NCI-H2196 treated with DMSO at 0.1 percent for 48 hours (cell line): ENCODE measurements around the gene IRAK3.
"Not testable (repeated sequence)": the region's sequence is repeated elsewhere in the genome, so short reads cannot be mapped to it uniquely, and the experiment has no call there.

Source experiments
- DNase-seq: peaks from one replicate; lab custom pipeline; 2025; ENCODE audit not compliant: unreplicated experiment; lab: John Stamatoyannopoulos, UW

Gene IRAK3

GRCh38 chr12:66213011-66213410 is 24.0 kb downstream of the IRAK3 start:
- not testable (repeated sequence) for DNase-seq

- DNase-seq, result no peak
These were observed 28.4 kb downstream of the IRAK3 start for GRCh38 chr12:66217342-66217917.

- no peak for DNase-seq
These were observed 39.4 kb downstream of the IRAK3 start for GRCh38 chr12:66228462-66228861.

GRCh38 chr12:66232263-66232662 is 43.2 kb downstream of the IRAK3 start:
- DNase-seq, result peak; percentile 10

- DNase-seq, result not testable (repeated sequence)
These were observed 45.2 kb downstream of the IRAK3 start for GRCh38 chr12:66234037-66234693.

GRCh38 chr12:66234773-66235625 is 46.0 kb downstream of the IRAK3 start:
- DNase-seq, result not testable (repeated sequence)

GRCh38 chr12:66235626-66236281 is 46.7 kb downstream of the IRAK3 start:
- DNase-seq, result no peak

GRCh38 chr12:66236282-66236675 is 47.3 kb downstream of the IRAK3 start:
- DNase-seq, result not testable (repeated sequence)

GRCh38 chr12:66236969-66237368 is 48.0 kb downstream of the IRAK3 start:
- DNase-seq, result no peak

- no peak for DNase-seq
These were observed 48.6 kb downstream of the IRAK3 start for GRCh38 chr12:66237505-66238175.

- DNase-seq, result no peak
These were observed 50.3 kb downstream of the IRAK3 start for GRCh38 chr12:66239295-66239694.

GRCh38 chr12:66240096-66240820 is 51.2 kb downstream of the IRAK3 start:
- no peak for DNase-seq

GRCh38 chr12:66241061-66242043 is 52.3 kb downstream of the IRAK3 start:
- no peak for DNase-seq

GRCh38 chr12:66242311-66242710 is 53.3 kb downstream of the IRAK3 start:
- no peak for DNase-seq

GRCh38 chr12:66243911-66244310 is 54.9 kb downstream of the IRAK3 start:
- DNase-seq, result no peak

GRCh38 chr12:66244446-66244845 is 55.4 kb downstream of the IRAK3 start:
- DNase-seq, result no peak

- no peak for DNase-seq
These were observed 58.7 kb downstream of the IRAK3 start for GRCh38 chr12:66247741-66248140.

GRCh38 chr12:66251049-66251448 is 62.0 kb downstream of the IRAK3 start:
- DNase-seq, result no peak

- DNase-seq, result no peak
These were observed 63.8 kb downstream of the IRAK3 start for GRCh38 chr12:66252771-66253170.
